SK-N-SH treated with all-trans-retinoic acid at 6 μM for 48 hours (cell line): ENCODE results near the gene P3H3.

ENCODE experiments used
- ATAC-seq: fragments of 200-7000 bp; cut with Tn5 transposase; 3 replicates; pipeline ENCODE4 v1.9.1; 2020; ENCODE audit warnings: mild to moderate bottlenecking, moderate library complexity
- ARNTL ChIP-seq: fragments of 450-650 bp; formaldehyde crosslinking; IDR thresholded peaks from 2 replicates; pipeline ENCODE4 v1.5.0; 2020; ENCODE audit warnings: low read depth, mild to moderate bottlenecking, moderate library complexity, borderline replicate concordance
- BACH2 ChIP-seq: fragments of 250-450 bp; sonication (Bioruptor Pico); IDR thresholded peaks from 2 replicates; pipeline ENCODE4 v1.9.0; 2021; ENCODE audit warnings: mild to moderate bottlenecking, borderline replicate concordance
- CREB5 ChIP-seq: fragments of 250-450 bp; sonication (Bioruptor Pico); IDR thresholded peaks from 2 replicates; pipeline ENCODE4 v1.5.1; 2020; ENCODE audit warnings: low read depth, mild to moderate bottlenecking, moderate library complexity
- CSDC2 ChIP-seq: fragments of 250-450 bp; sonication (Bioruptor Pico); IDR thresholded peaks from 2 replicates; pipeline ENCODE4 v1.5.0; 2020; ENCODE audit warnings: mild to moderate bottlenecking, moderate library complexity
- CSRNP3 ChIP-seq: fragments of 250-450 bp; sonication (Bioruptor Pico); IDR thresholded peaks from 2 replicates; pipeline ENCODE4 v1.5.1; 2021; ENCODE audit warnings: mild to moderate bottlenecking, moderate library complexity
- ESRRG ChIP-seq: fragments of 250-450 bp; sonication (Bioruptor Pico); IDR thresholded peaks from 2 replicates; pipeline ENCODE4 v1.6.1; 2021; ENCODE audit warnings: mild to moderate bottlenecking
- GLIS3 ChIP-seq: fragments of 250-450 bp; sonication (Bioruptor Pico); IDR thresholded peaks from 2 replicates; pipeline ENCODE4 v1.5.0; 2020; ENCODE audit warnings: mild to moderate bottlenecking, moderate library complexity
- ISL1 ChIP-seq: fragments of 250-450 bp; sonication (Bioruptor Pico); IDR thresholded peaks from 2 replicates; pipeline ENCODE4 v2.1.2; 2022; ENCODE audit warnings: mild to moderate bottlenecking, moderate library complexity
- OSR1 ChIP-seq: fragments of 250-450 bp; sonication (Bioruptor Pico); IDR thresholded peaks from 2 replicates; pipeline ENCODE4 v1.8.0; 2022; ENCODE audit warnings: moderate library complexity, mild to moderate bottlenecking, inconsistent platforms
- POU6F1 ChIP-seq: fragments of 250-450 bp; sonication (Bioruptor Pico); IDR thresholded peaks from 2 replicates; pipeline ENCODE4 v1.8.0; 2021; ENCODE audit warnings: low read depth, mild to moderate bottlenecking, moderate library complexity, borderline replicate concordance
- PPARA ChIP-seq: fragments of 250-450 bp; sonication (Bioruptor Pico); IDR thresholded peaks from 2 replicates; pipeline ENCODE4 v1.5.0; 2020; ENCODE audit warnings: mild to moderate bottlenecking, borderline replicate concordance
- RARB ChIP-seq: fragments of 250-450 bp; sonication (Bioruptor Pico); IDR thresholded peaks from 2 replicates; pipeline ENCODE4 v1.8.0; 2021; ENCODE audit warnings: mild to moderate bottlenecking, moderate library complexity
- SNAI2 ChIP-seq: fragments of 250-450 bp; sonication (Bioruptor Pico); IDR thresholded peaks from 2 replicates; pipeline ENCODE4 v1.5.0; 2020; ENCODE audit warnings: mild to moderate bottlenecking, moderate library complexity
- TCF4 ChIP-seq: fragments of 250-450 bp; sonication (Bioruptor Pico); IDR thresholded peaks from 2 replicates; pipeline ENCODE4 v1.8.0; 2021; ENCODE audit warnings: mild to moderate bottlenecking, moderate library complexity, borderline replicate concordance
- TOX ChIP-seq: fragments of 250-450 bp; sonication (Bioruptor Pico); IDR thresholded peaks from 2 replicates; pipeline ENCODE4 v1.8.0; 2021; ENCODE audit warnings: mild to moderate bottlenecking, moderate library complexity, borderline replicate concordance
- ZC3H10 ChIP-seq: fragments of 250-450 bp; sonication (Bioruptor Pico); IDR thresholded peaks from 2 replicates; pipeline ENCODE4 v1.5.1; 2021; ENCODE audit warnings: mild to moderate bottlenecking, moderate library complexity
- ZFP3 ChIP-seq: fragments of 250-450 bp; sonication (Bioruptor Pico); IDR thresholded peaks from 2 replicates; pipeline ENCODE4 v1.5.0; 2020; ENCODE audit warnings: mild to moderate bottlenecking, moderate library complexity
- ZFP30 ChIP-seq: fragments of 450-650 bp; formaldehyde crosslinking; IDR thresholded peaks from 2 replicates; pipeline ENCODE4 v1.5.0; 2022; ENCODE audit warnings: mild to moderate bottlenecking, moderate library complexity
- ZNF565 ChIP-seq: fragments of 450-650 bp; formaldehyde crosslinking; conservative IDR thresholded peaks from 2 replicates; pipeline ENCODE4 v1.5.0; 2020; ENCODE audit warnings: low read depth, mild to moderate bottlenecking, moderate library complexity
- ZNF8 ChIP-seq: fragments of 450-650 bp; formaldehyde crosslinking; IDR thresholded peaks from 2 replicates; pipeline ENCODE4 v1.5.0; 2020; ENCODE audit warnings: mild to moderate bottlenecking, moderate library complexity
- TF ChIP-seq, protein P1 (sequence below): fragments of 250-450 bp; sonication (Bioruptor Pico); IDR thresholded peaks from 2 replicates; pipeline ENCODE4 v1.5.0; 2020; ENCODE audit warnings: mild to moderate bottlenecking, moderate library complexity
- TF ChIP-seq, protein P2 (sequence below): fragments of 250-450 bp; sonication (Bioruptor Pico); IDR thresholded peaks from 2 replicates; pipeline ENCODE4 v1.8.0; 2020; ENCODE audit warnings: mild to moderate bottlenecking, moderate library complexity, borderline replicate concordance

P3H3 gene

GRCh38 chr12:6809056-6809455 lies 19.2 kb upstream of the P3H3 start:
- no peak for TF ChIP-seq CSDC2 (CRISPR knock-in tag)
- TF ChIP-seq CSRNP3 (CRISPR knock-in tag) = no peak
- TF ChIP-seq ZNF565 = no peak
- TF ChIP-seq ZFP30 (CRISPR knock-in tag) = no peak
- TF ChIP-seq, all 23 proteins: peak for 0
- no peak for ATAC-seq

- no peak for TF ChIP-seq RARB (CRISPR knock-in tag)
- TF ChIP-seq, protein P1, sequence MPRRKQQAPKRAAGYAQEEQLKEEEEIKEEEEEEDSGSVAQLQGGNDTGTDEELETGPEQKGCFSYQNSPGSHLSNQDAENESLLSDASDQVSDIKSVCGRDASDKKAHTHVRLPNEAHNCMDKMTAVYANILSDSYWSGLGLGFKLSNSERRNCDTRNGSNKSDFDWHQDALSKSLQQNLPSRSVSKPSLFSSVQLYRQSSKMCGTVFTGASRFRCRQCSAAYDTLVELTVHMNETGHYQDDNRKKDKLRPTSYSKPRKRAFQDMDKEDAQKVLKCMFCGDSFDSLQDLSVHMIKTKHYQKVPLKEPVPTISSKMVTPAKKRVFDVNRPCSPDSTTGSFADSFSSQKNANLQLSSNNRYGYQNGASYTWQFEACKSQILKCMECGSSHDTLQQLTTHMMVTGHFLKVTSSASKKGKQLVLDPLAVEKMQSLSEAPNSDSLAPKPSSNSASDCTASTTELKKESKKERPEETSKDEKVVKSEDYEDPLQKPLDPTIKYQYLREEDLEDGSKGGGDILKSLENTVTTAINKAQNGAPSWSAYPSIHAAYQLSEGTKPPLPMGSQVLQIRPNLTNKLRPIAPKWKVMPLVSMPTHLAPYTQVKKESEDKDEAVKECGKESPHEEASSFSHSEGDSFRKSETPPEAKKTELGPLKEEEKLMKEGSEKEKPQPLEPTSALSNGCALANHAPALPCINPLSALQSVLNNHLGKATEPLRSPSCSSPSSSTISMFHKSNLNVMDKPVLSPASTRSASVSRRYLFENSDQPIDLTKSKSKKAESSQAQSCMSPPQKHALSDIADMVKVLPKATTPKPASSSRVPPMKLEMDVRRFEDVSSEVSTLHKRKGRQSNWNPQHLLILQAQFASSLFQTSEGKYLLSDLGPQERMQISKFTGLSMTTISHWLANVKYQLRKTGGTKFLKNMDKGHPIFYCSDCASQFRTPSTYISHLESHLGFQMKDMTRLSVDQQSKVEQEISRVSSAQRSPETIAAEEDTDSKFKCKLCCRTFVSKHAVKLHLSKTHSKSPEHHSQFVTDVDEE (CRISPR knock-in tag) = no peak
- TF ChIP-seq ZNF565 = no peak
- TF ChIP-seq GLIS3 (CRISPR knock-in tag) = no peak
- TF ChIP-seq ZFP3 (CRISPR knock-in tag) = no peak
- no peak for TF ChIP-seq CSRNP3 (CRISPR knock-in tag)
- no peak for TF ChIP-seq ZC3H10 (CRISPR knock-in tag)
- TF ChIP-seq, protein P2, sequence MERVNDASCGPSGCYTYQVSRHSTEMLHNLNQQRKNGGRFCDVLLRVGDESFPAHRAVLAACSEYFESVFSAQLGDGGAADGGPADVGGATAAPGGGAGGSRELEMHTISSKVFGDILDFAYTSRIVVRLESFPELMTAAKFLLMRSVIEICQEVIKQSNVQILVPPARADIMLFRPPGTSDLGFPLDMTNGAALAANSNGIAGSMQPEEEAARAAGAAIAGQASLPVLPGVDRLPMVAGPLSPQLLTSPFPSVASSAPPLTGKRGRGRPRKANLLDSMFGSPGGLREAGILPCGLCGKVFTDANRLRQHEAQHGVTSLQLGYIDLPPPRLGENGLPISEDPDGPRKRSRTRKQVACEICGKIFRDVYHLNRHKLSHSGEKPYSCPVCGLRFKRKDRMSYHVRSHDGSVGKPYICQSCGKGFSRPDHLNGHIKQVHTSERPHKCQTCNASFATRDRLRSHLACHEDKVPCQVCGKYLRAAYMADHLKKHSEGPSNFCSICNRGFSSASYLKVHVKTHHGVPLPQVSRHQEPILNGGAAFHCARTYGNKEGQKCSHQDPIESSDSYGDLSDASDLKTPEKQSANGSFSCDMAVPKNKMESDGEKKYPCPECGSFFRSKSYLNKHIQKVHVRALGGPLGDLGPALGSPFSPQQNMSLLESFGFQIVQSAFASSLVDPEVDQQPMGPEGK (CRISPR knock-in tag) = no peak
- no peak for TF ChIP-seq BACH2 (CRISPR knock-in tag)
- no peak for TF ChIP-seq CREB5 (CRISPR knock-in tag)
- no peak for TF ChIP-seq CSDC2 (CRISPR knock-in tag)
- no peak for TF ChIP-seq ARNTL (CRISPR knock-in tag)
- no peak for TF ChIP-seq ESRRG (CRISPR knock-in tag)
- no peak for TF ChIP-seq PPARA (CRISPR knock-in tag)
- TF ChIP-seq ZNF8 = no peak
- TF ChIP-seq ISL1 (CRISPR knock-in tag) = no peak
- no peak for TF ChIP-seq OSR1 (CRISPR knock-in tag)
- no peak for TF ChIP-seq TOX (CRISPR knock-in tag)
- no peak for TF ChIP-seq SNAI2
- TF ChIP-seq POU6F1 = no peak
- ATAC-seq = peak; percentile 31; the same call in 2 of the 3 replicates
Observed at GRCh38 chr12:6810758-6811157, 17.4 kb upstream of the P3H3 start.

GRCh38 chr12:6813363-6813762 lies 14.8 kb upstream of the P3H3 start:
- no peak for TF ChIP-seq OSR1 (CRISPR knock-in tag)
- no peak for TF ChIP-seq PPARA (CRISPR knock-in tag)
- no peak for TF ChIP-seq TCF4 (CRISPR knock-in tag)
- no peak for TF ChIP-seq CSDC2 (CRISPR knock-in tag)
- TF ChIP-seq, protein P1 (CRISPR knock-in tag) = no peak
- TF ChIP-seq SNAI2 = no peak
- TF ChIP-seq ESRRG (CRISPR knock-in tag) = no peak
- TF ChIP-seq ZFP30 (CRISPR knock-in tag) = no peak
- TF ChIP-seq POU6F1 = no peak
- TF ChIP-seq, all 23 proteins: peak for 0
- ATAC-seq = no peak
